GM12875 (cell line): ENCODE data around the gene NDUFA8.

Experiments
- H3K4me3 ChIP-seq: one replicate; pipeline ENCODE4 v1.5.1; 2011; ENCODE audit warnings: low read depth, low read length, control low read depth
- CTCF ChIP-seq: IDR thresholded peaks from 2 replicates; pipeline ENCODE4 v1.5.1; 2011; ENCODE audit warnings: low read depth, mild to moderate bottlenecking, control low read depth, inconsistent platforms, low read length, moderate library complexity, borderline replicate concordance; ENCODE audit not compliant: insufficient read depth

Gene NDUFA8

GRCh38 chr9:122102156-122102555 lies 57.4 kb downstream of the NDUFA8 start:
- H3K4me3 ChIP-seq = no peak overlapping the region
- no peak for TF ChIP-seq CTCF

GRCh38 chr9:122100756-122101155 lies 58.8 kb downstream of the NDUFA8 start:
- TF ChIP-seq CTCF = no peak
- no peak overlapping the region for H3K4me3 ChIP-seq

GRCh38 chr9:122099271-122099869 lies 60.2 kb downstream of the NDUFA8 start:
- TF ChIP-seq CTCF = peak; percentile 71
- no peak overlapping the region for H3K4me3 ChIP-seq

GRCh38 chr9:122097679-122098315 lies 61.8 kb downstream of the NDUFA8 start:
- TF ChIP-seq CTCF = no peak
- no peak overlapping the region for H3K4me3 ChIP-seq

- H3K4me3 ChIP-seq = no peak overlapping the region
- no peak for TF ChIP-seq CTCF
These were observed 62.8 kb downstream of the NDUFA8 start for GRCh38 chr9:122096620-122097415.

GRCh38 chr9:122095010-122095767 lies 64.4 kb downstream of the NDUFA8 start:
- no peak overlapping the region for H3K4me3 ChIP-seq
- TF ChIP-seq CTCF = peak; percentile 67; the same call in 1 of the 2 replicates
